ENCODE measurements around the gene ADD2. TPM values are rescaled to one million over a fixed set of nuclear protein-coding genes. Genes with fewer than 3 reads are reported as not detected.

Gene ADD2
- total RNA-seq, 1 experiment from 2014 or later = 5.6 TPM

DNA sequence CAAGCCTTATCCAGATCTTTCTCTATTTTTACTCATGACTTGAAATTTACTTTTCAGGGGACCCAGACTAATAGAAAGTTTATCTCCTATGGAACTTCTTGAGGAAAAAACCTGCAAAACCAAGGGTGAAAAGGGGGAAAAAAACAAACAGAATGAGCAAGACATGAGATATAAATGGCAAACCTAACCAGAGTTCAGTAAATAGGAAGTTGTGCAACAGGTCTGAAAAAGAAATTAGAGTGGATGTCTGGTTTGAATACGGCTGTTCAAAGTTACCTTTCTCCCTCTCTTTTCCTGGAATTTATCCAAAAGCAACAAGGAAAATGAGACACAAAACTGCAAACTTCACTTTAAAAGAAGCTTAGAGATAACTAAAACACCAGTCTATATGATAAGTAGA is 135.6 kb downstream of the ADD2 start:
- Histone ChIP-seq H3K4me3 (ENCODE audit: low read depth, low read length, poor library complexity, severe bottlenecking) (no peak overlapping the region), H3K36me3 (ENCODE audit: insufficient read depth, low read length, poor library complexity, severe bottlenecking) (no peaks in the 10 kb centered on the region), H3K27me3 (replicated peaks; ENCODE audit: insufficient read depth, low read depth, low read length, poor library complexity) (peaks cover 39% of the 10 kb centered on the region), H3K9me3 (ENCODE audit: low read depth, low read length, poor library complexity, severe bottlenecking) (peaks cover 4% of the 10 kb centered on the region), H3K4me1 (ENCODE audit: insufficient read depth, low read length, poor library complexity, severe bottlenecking) (no peaks in the 10 kb centered on the region), H3K27ac (ENCODE audit: low read depth, low read length, poor library complexity, severe bottlenecking) (no peak overlapping the region)
- CTCF ChIA-PET = no interaction called here
- POLR2A ChIA-PET (ENCODE audit: low non-redundant PET) = no interaction called here
- TF ChIP-seq, protein P1, sequence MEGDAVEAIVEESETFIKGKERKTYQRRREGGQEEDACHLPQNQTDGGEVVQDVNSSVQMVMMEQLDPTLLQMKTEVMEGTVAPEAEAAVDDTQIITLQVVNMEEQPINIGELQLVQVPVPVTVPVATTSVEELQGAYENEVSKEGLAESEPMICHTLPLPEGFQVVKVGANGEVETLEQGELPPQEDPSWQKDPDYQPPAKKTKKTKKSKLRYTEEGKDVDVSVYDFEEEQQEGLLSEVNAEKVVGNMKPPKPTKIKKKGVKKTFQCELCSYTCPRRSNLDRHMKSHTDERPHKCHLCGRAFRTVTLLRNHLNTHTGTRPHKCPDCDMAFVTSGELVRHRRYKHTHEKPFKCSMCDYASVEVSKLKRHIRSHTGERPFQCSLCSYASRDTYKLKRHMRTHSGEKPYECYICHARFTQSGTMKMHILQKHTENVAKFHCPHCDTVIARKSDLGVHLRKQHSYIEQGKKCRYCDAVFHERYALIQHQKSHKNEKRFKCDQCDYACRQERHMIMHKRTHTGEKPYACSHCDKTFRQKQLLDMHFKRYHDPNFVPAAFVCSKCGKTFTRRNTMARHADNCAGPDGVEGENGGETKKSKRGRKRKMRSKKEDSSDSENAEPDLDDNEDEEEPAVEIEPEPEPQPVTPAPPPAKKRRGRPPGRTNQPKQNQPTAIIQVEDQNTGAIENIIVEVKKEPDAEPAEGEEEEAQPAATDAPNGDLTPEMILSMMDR (conservative IDR thresholded peaks at IDR 0.05; ENCODE audit: low read depth, low read length) = no peak
- TF ChIP-seq EZH2 (IDR thresholded peaks at IDR 0.05; ENCODE audit: borderline replicate concordance, low read depth, low read length, poor library complexity, severe bottlenecking) = no peak
- BruUV-seq (replicated peaks) = no TSS peak
- intact Hi-C loops (cut with micrococcal nuclease; ENCODE audit: unreplicated experiment) = no loop called here
- DNase-seq (ENCODE audit: low spot score) = no peak

DNA sequence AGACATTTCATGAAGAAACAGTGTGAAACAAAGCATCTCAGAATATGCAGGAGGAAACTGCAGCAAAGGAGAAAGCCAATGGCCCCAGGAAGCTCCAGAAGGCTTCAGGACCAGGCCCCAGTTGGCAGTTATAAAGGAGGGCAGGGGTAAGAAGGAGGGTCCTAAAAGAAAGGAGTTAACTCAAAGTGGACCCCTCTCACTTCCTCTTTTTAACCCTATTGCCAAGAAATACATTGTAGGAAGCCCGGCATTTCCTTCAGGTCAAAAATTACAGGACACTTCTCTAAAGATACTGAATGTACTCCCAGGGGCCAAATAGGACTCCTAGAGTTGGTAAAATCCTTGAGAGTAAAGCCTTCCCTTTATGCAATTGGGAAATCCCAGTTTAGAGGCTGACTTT is 137.2 kb downstream of the ADD2 start:
- no peaks in the 10 kb centered on the region for H3K9me3 ChIP-seq (ENCODE audit: low read depth, low read length, poor library complexity, severe bottlenecking)
- H3K36me3 ChIP-seq (ENCODE audit: insufficient read depth, low read length, poor library complexity, severe bottlenecking) = no peaks in the 10 kb centered on the region
- BruUV-seq (replicated peaks) = no TSS peak
- no peak for TF ChIP-seq EZH2 (IDR thresholded peaks at IDR 0.05; ENCODE audit: borderline replicate concordance, low read depth, low read length, poor library complexity, severe bottlenecking)
- TF ChIP-seq, protein P1 (conservative IDR thresholded peaks at IDR 0.05; ENCODE audit: low read depth, low read length) = no peak
- peaks cover 25% of the 10 kb centered on the region for H3K27me3 ChIP-seq (replicated peaks; ENCODE audit: insufficient read depth, low read depth, low read length, poor library complexity)
- ChIA-PET POLR2A (ENCODE audit: low non-redundant PET) (no interaction called here), CTCF (no interaction called here)
- intact Hi-C loops (cut with micrococcal nuclease; ENCODE audit: unreplicated experiment) = no loop called here
- DNase-seq (ENCODE audit: low spot score) = no peak
- no peak overlapping the region for H3K27ac ChIP-seq (ENCODE audit: low read depth, low read length, poor library complexity, severe bottlenecking)
- no peaks in the 10 kb centered on the region for H3K4me1 ChIP-seq (ENCODE audit: insufficient read depth, low read length, poor library complexity, severe bottlenecking)
- no peak overlapping the region for H3K4me3 ChIP-seq (ENCODE audit: low read depth, low read length, poor library complexity, severe bottlenecking)

DNA sequence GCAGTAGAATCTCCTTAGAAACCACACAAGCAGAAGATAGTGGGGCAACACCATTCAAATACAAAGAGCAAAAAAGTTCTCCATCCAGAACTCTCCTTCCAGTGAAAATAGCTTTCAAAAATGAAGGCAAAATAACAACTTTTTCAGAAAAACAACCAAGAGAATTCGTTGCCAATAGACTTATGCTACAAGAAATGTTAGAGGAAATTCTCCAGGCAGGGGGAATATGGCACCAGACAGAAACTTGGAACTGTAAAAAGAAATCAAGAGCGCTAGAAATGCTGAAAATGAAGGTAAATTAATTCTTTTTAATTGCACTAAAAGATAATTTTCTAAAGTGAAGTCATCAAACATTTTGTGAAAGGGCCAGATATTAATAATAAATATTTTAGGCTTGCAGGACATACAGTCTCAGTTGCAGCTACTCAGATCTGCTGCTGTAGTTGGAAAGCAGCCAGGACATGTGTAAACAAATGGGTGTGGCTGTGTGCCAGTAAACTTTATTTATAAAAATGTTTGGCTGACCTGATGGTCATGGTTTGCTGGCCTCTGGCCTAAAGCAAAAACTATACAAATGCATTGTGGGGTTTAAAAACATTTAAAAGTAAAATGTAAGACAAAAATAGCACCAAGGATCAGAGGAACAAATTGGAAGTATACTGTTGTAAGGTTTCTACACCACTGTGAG is 140.6 kb downstream of the ADD2 start:
- ChIA-PET POLR2A (ENCODE audit: low non-redundant PET) (no interaction called here), CTCF (no interaction called here)
- no peak for DNase-seq (ENCODE audit: low spot score)
- Histone ChIP-seq H3K4me3 (ENCODE audit: low read depth, low read length, poor library complexity, severe bottlenecking) (no peak overlapping the region), H3K4me1 (ENCODE audit: insufficient read depth, low read length, poor library complexity, severe bottlenecking) (no peaks in the 10 kb centered on the region), H3K27me3 (replicated peaks; ENCODE audit: insufficient read depth, low read depth, low read length, poor library complexity) (peaks cover 14% of the 10 kb centered on the region), H3K27ac (ENCODE audit: low read depth, low read length, poor library complexity, severe bottlenecking) (no peak overlapping the region), H3K36me3 (ENCODE audit: insufficient read depth, low read length, poor library complexity, severe bottlenecking) (no peaks in the 10 kb centered on the region), H3K9me3 (ENCODE audit: low read depth, low read length, poor library complexity, severe bottlenecking) (no peaks in the 10 kb centered on the region)
- TF ChIP-seq EZH2 (IDR thresholded peaks at IDR 0.05; ENCODE audit: borderline replicate concordance, low read depth, low read length, poor library complexity, severe bottlenecking) = no peak
- TF ChIP-seq, protein P1 (conservative IDR thresholded peaks at IDR 0.05; ENCODE audit: low read depth, low read length) = no peak
- no TSS peak for BruUV-seq (replicated peaks)
- intact Hi-C loops (cut with micrococcal nuclease; ENCODE audit: unreplicated experiment) = loop anchor here (5.0 kb wide), 1 partner anchor 305 kb away; no protein-coding TSS in a partner anchor
